IPS-15b (cell line): ENCODE results near the gene CRACR2A.

Source experiments
- H3K27me3 ChIP-seq: one replicate; pipeline ENCODE4 v1.6.1; 2013; ENCODE audit warnings: low read length; ENCODE audit not compliant: control insufficient read depth, insufficient read depth
- H3K36me3 ChIP-seq: one replicate; pipeline ENCODE4 v1.6.1; 2013; ENCODE audit warnings: low read length; ENCODE audit not compliant: control insufficient read depth, insufficient read depth
- H3K4me1 ChIP-seq: one replicate; pipeline ENCODE4 v1.6.1; 2013; ENCODE audit warnings: mild to moderate bottlenecking, low read length; ENCODE audit not compliant: control insufficient read depth, insufficient read depth
- H3K4me3 ChIP-seq: one replicate; pipeline ENCODE4 v1.5.1; 2013; ENCODE audit warnings: low read depth, low read length
- H3K9ac ChIP-seq: one replicate; pipeline ENCODE4 v1.6.1; 2013; ENCODE audit warnings: low read depth, mild to moderate bottlenecking, low read length
- H3K9me3 ChIP-seq: one replicate; pipeline ENCODE4 v1.6.1; 2013; ENCODE audit warnings: mild to moderate bottlenecking, low read length; ENCODE audit not compliant: control insufficient read depth, insufficient read depth

Gene CRACR2A

DNA sequence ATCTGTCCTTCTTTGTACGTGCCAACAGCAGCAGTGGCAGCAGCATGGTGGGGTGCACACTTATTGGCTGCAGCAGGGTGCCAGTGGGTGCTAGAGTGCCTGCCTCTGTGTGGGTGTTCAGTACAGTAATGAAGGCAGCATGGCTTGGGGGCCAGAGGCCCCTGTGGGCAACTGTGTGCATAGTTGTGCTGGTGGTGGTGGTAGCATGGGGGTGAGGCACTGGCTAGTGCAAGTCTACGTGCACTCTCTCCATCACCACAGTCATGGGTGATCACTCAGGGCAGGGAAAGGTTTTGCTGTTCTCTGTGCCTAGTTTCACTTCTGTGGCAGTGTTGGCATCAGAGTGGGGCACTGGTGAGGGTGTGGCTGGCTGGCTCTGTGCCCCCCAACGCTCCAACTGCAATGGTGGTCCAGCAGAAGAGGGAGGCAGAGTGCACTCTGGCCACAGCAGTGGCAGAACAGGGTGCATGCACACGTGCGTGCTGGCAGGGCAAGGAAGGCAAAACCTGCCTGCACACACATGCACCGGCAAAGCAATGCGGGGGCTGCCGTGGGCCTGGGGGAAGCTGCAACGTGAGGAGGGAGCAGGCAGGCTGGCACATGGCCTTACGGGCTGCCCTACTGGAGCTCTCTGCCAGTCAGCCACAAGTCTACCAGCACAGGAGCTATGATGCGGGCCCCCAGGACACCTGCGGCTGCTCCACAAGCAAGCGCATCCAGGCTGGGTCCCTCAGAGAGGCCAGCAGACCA is 60.1 kb downstream of the CRACR2A start:
- Histone ChIP-seq H3K27me3 (no peaks in the 10 kb centered on the region), H3K9me3 (no peaks in the 10 kb centered on the region), H3K9ac (no peak overlapping the region), H3K4me1 (no peaks in the 10 kb centered on the region), H3K36me3 (no peaks in the 10 kb centered on the region), H3K4me3 (no peak overlapping the region)

DNA sequence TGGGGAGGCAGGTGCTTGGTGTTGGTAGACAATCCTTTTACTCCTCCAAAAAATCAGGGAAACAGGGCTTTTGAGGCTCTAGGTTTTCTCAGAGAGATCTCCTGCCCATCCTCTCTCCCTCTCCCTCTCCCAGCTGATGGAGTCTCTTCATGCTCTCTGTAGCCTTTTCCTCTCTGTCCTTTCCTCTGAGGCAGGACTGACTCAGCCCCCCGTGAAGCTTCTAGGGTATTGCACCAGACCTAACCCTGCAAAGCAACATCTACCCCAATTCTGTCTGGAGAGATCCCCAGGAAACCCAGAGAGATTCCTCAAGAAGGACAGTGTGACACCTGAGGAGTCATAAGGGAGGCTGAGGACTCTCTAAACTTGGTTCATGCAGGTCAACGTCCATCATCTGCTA is 66.4 kb downstream of the CRACR2A start:
- Histone ChIP-seq H3K9me3 (no peaks in the 10 kb centered on the region), H3K36me3 (no peaks in the 10 kb centered on the region), H3K27me3 (no peaks in the 10 kb centered on the region), H3K4me3 (no peak overlapping the region), H3K4me1 (no peaks in the 10 kb centered on the region), H3K9ac (no peak overlapping the region)

- no peaks in the 10 kb centered on the region for H3K9me3 ChIP-seq
- no peak overlapping the region for H3K9ac ChIP-seq
- no peaks in the 10 kb centered on the region for H3K27me3 ChIP-seq
- no peaks in the 10 kb centered on the region for H3K4me1 ChIP-seq
- H3K4me3 ChIP-seq, result no peak overlapping the region
- no peaks in the 10 kb centered on the region for H3K36me3 ChIP-seq
Measured at GRCh38 chr12:3685830-3686229, 67.1 kb downstream of the CRACR2A start.

- no peak overlapping the region for H3K9ac ChIP-seq
- no peaks in the 10 kb centered on the region for H3K27me3 ChIP-seq
- H3K4me3 ChIP-seq, result no peak overlapping the region
- H3K4me1 ChIP-seq, result no peaks in the 10 kb centered on the region
- no peaks in the 10 kb centered on the region for H3K9me3 ChIP-seq
- H3K36me3 ChIP-seq, result no peaks in the 10 kb centered on the region
Measured at GRCh38 chr12:3684449-3685051, 68.4 kb downstream of the CRACR2A start.

- Histone ChIP-seq H3K9ac (no peak overlapping the region), H3K4me1 (no peaks in the 10 kb centered on the region), H3K9me3 (no peaks in the 10 kb centered on the region), H3K4me3 (no peak overlapping the region), H3K36me3 (no peaks in the 10 kb centered on the region), H3K27me3 (no peaks in the 10 kb centered on the region)
Measured at GRCh38 chr12:3683670-3684069, 69.2 kb downstream of the CRACR2A start.

- no peaks in the 10 kb centered on the region for H3K27me3 ChIP-seq
- no peak overlapping the region for H3K9ac ChIP-seq
- no peaks in the 10 kb centered on the region for H3K36me3 ChIP-seq
Measured at GRCh38 chr12:3681595-3682061, 71.3 kb downstream of the CRACR2A start.

DNA sequence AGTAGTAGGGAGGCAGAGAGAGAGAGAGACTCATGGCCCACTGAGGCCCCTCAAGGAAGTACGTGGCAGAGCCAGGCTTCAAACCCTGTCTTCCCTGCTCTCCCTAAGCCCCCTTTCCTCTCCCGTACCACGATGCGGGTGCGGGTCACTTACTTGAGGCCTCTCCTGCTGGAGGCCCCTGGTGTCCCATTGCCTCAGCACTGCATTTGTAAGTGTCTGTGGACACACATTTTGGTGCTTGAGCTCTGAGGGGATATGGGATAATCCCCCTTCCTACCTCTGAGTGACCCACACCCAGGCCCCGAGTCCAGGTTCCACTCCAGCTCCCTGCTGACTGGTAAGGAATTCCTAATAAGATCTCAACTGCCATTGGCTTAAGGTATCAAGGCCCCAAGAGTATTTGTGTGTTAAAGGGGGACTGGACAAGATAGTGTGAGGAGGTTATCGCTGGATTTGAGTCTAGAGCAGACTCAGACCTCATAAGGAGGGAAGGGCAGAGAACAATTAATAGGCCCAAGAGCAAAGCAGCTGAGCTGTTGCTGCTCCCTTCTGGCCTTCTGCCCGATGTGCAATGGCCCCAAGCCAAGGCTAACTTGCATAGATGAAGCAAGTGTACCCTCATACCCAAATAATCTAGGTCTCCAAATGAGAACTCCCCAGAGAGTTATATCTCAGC is 71.9 kb downstream of the CRACR2A start:
- Histone ChIP-seq H3K4me1 (no peaks in the 10 kb centered on the region), H3K9ac (no peak overlapping the region), H3K36me3 (no peaks in the 10 kb centered on the region), H3K4me3 (no peak overlapping the region), H3K27me3 (no peaks in the 10 kb centered on the region), H3K9me3 (no peaks in the 10 kb centered on the region)

More at GRCh38 chr12:3681595-3682061, 71.3 kb downstream of the CRACR2A start:
- Histone ChIP-seq H3K4me3 (no peak overlapping the region), H3K9me3 (no peaks in the 10 kb centered on the region), H3K4me1 (no peaks in the 10 kb centered on the region)

DNA sequence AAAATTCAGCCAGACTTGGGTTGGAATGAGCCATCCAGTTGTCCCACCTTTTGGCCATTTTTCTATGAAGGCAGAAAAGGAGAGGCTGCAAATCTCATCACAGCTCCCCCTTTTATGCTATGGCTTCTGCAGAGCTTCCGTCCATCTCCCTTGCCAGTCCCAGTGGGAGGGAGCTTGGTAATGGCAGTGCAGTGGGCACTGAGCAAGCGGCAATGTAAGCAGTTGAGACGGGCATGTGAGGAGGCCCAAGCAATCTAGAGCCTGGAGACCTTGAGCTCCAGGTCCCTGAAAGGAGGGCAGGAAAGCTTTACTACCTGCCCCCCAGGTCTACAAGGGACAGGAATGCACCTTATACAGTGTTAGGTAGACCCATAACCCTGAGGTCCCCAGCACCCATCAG is 73.1 kb downstream of the CRACR2A start:
- H3K4me1 ChIP-seq, result no peaks in the 10 kb centered on the region
- H3K27me3 ChIP-seq, result no peaks in the 10 kb centered on the region
- H3K36me3 ChIP-seq, result no peaks in the 10 kb centered on the region

GRCh38 chr12:3677609-3678008 is 75.3 kb downstream of the CRACR2A start:
- H3K9me3 ChIP-seq, result no peaks in the 10 kb centered on the region
- H3K4me3 ChIP-seq, result no peak overlapping the region
- H3K4me1 ChIP-seq, result no peaks in the 10 kb centered on the region
- no peak overlapping the region for H3K9ac ChIP-seq
- H3K27me3 ChIP-seq, result no peaks in the 10 kb centered on the region
- H3K36me3 ChIP-seq, result no peaks in the 10 kb centered on the region

More for the DNA sequence above, 73.1 kb downstream of the CRACR2A start:
- Histone ChIP-seq H3K4me3 (no peak overlapping the region), H3K9me3 (no peaks in the 10 kb centered on the region), H3K9ac (no peak overlapping the region)

GRCh38 chr12:3673981-3674708 is 78.8 kb downstream of the CRACR2A start:
- no peaks in the 10 kb centered on the region for H3K36me3 ChIP-seq
- H3K27me3 ChIP-seq, result no peaks in the 10 kb centered on the region
- H3K9me3 ChIP-seq, result no peaks in the 10 kb centered on the region
- no peak overlapping the region for H3K4me3 ChIP-seq
- no peaks in the 10 kb centered on the region for H3K4me1 ChIP-seq
- no peak overlapping the region for H3K9ac ChIP-seq

- no peak overlapping the region for H3K9ac ChIP-seq
- H3K27me3 ChIP-seq, result no peaks in the 10 kb centered on the region
- no peaks in the 10 kb centered on the region for H3K9me3 ChIP-seq
- H3K36me3 ChIP-seq, result no peaks in the 10 kb centered on the region
- H3K4me1 ChIP-seq, result no peaks in the 10 kb centered on the region
- H3K4me3 ChIP-seq, result no peak overlapping the region
Measured at GRCh38 chr12:3672113-3672509, 80.8 kb downstream of the CRACR2A start.
